HG03558 (cell line): ENCODE results near the gene C18orf63.

ENCODE experiments used
- ATAC-seq: cut with Tn5 transposase; IDR thresholded peaks from one replicate; pipeline ENCODE4 v1.9.1; 2021; ENCODE audit warnings: moderate number of reproducible peaks; ENCODE audit not compliant: unreplicated experiment; ENCODE audit errors: extremely low read depth

C18orf63 gene

GRCh38 chr18:74368901-74369705, 53.5 kb downstream of the C18orf63 start:
- no peak for ATAC-seq

GRCh38 chr18:74370115-74370514, 54.5 kb downstream of the C18orf63 start:
- ATAC-seq, result no peak

- no peak for ATAC-seq
Observed at GRCh38 chr18:74373428-74373827, 57.8 kb downstream of the C18orf63 start.

GRCh38 chr18:74375999-74376398, 60.4 kb downstream of the C18orf63 start:
- no peak for ATAC-seq

GRCh38 chr18:74376523-74376922, 60.9 kb downstream of the C18orf63 start:
- no peak for ATAC-seq

GRCh38 chr18:74377776-74378175, 62.1 kb downstream of the C18orf63 start:
- no peak for ATAC-seq

- no peak for ATAC-seq
Observed at GRCh38 chr18:74378179-74378682, 62.6 kb downstream of the C18orf63 start.

- ATAC-seq, result no peak
Observed at GRCh38 chr18:74380916-74381315, 65.3 kb downstream of the C18orf63 start.

GRCh38 chr18:74381621-74382295, 66.1 kb downstream of the C18orf63 start:
- ATAC-seq, result no peak

- ATAC-seq, result no peak
Observed at GRCh38 chr18:74382481-74383017, 66.9 kb downstream of the C18orf63 start.

- ATAC-seq, result no peak
Observed at GRCh38 chr18:74387383-74387782, 71.7 kb downstream of the C18orf63 start.

GRCh38 chr18:74388227-74388626, 72.6 kb downstream of the C18orf63 start:
- no peak for ATAC-seq

- ATAC-seq, result no peak
Observed at GRCh38 chr18:74389171-74389927, 73.7 kb downstream of the C18orf63 start.

GRCh38 chr18:74389991-74390390, 74.4 kb downstream of the C18orf63 start:
- no peak for ATAC-seq

GRCh38 chr18:74390900-74391299, 75.3 kb downstream of the C18orf63 start:
- no peak for ATAC-seq

- no peak for ATAC-seq
Observed at GRCh38 chr18:74392323-74392722, 76.7 kb downstream of the C18orf63 start.

GRCh38 chr18:74395006-74395405, 79.4 kb downstream of the C18orf63 start:
- no peak for ATAC-seq

- no peak for ATAC-seq
Observed at GRCh38 chr18:74395648-74396154, 80.1 kb downstream of the C18orf63 start.

- ATAC-seq, result no peak
Observed at GRCh38 chr18:74396171-74397169, 80.8 kb downstream of the C18orf63 start.
